ENCODE measurements around the gene SQOR.

SQOR gene

GRCh38 chr15:45589256-45589655 is 45.6 kb upstream of the SQOR start:
- no peak for TF ChIP-seq MAX (IDR thresholded peaks at IDR 0.05)
- no peak for TF ChIP-seq CREB1 (IDR thresholded peaks at IDR 0.05; ENCODE audit: low read depth)
- no peak for TF ChIP-seq RAD21 (IDR thresholded peaks at IDR 0.05; ENCODE audit: low read depth)
- no peak for TF ChIP-seq TAF1 (IDR thresholded peaks at IDR 0.05; ENCODE audit: low read depth)
- no peak for TF ChIP-seq TCF12 (IDR thresholded peaks at IDR 0.05; ENCODE audit: low read depth)
- no peak for TF ChIP-seq YY1 (IDR thresholded peaks at IDR 0.05; ENCODE audit: low read depth)
- TF ChIP-seq EP300 (IDR thresholded peaks at IDR 0.05; ENCODE audit: borderline replicate concordance): no peak
- no peak for TF ChIP-seq TEAD4 (IDR thresholded peaks at IDR 0.05)
- TF ChIP-seq ZBTB7A (IDR thresholded peaks at IDR 0.05; ENCODE audit: low read depth): no peak
- TF ChIP-seq EGR1 (IDR thresholded peaks at IDR 0.05): no peak
- no peak for TF ChIP-seq USF1 (IDR thresholded peaks at IDR 0.05)
- TF ChIP-seq REST (IDR thresholded peaks at IDR 0.05; ENCODE audit: low read depth): no peak

- TF ChIP-seq EGR1 (IDR thresholded peaks at IDR 0.05) (no peak), FOXM1 (IDR thresholded peaks at IDR 0.05; ENCODE audit: borderline replicate concordance, low read depth) (no peak), NFIC (IDR thresholded peaks at IDR 0.05) (no peak), ZBTB7A (IDR thresholded peaks at IDR 0.05; ENCODE audit: low read depth) (no peak), CREB1 (IDR thresholded peaks at IDR 0.05; ENCODE audit: low read depth) (no peak), EP300 (IDR thresholded peaks at IDR 0.05; ENCODE audit: borderline replicate concordance) (no peak), TCF12 (IDR thresholded peaks at IDR 0.05; ENCODE audit: low read depth) (no peak), REST (IDR thresholded peaks at IDR 0.05; ENCODE audit: low read depth) (no peak), TAF1 (IDR thresholded peaks at IDR 0.05; ENCODE audit: low read depth) (no peak), MAX (IDR thresholded peaks at IDR 0.05) (no peak), YY1 (IDR thresholded peaks at IDR 0.05; ENCODE audit: low read depth) (no peak), RAD21 (IDR thresholded peaks at IDR 0.05; ENCODE audit: low read depth) (no peak), USF1 (IDR thresholded peaks at IDR 0.05) (no peak), TEAD4 (IDR thresholded peaks at IDR 0.05) (no peak), CEBPB (IDR thresholded peaks at IDR 0.05) (no peak)
Measured at GRCh38 chr15:45594319-45594718, 40.5 kb upstream of the SQOR start.

GRCh38 chr15:45594835-45595530 is 39.8 kb upstream of the SQOR start:
- TF ChIP-seq CREB1 (IDR thresholded peaks at IDR 0.05; ENCODE audit: low read depth) (no peak), TCF12 (IDR thresholded peaks at IDR 0.05; ENCODE audit: low read depth) (no peak), RAD21 (IDR thresholded peaks at IDR 0.05; ENCODE audit: low read depth) (no peak), REST (IDR thresholded peaks at IDR 0.05; ENCODE audit: low read depth) (no peak), MAX (IDR thresholded peaks at IDR 0.05) (no peak), USF1 (IDR thresholded peaks at IDR 0.05) (no peak), YY1 (IDR thresholded peaks at IDR 0.05; ENCODE audit: low read depth) (no peak), NFIC (IDR thresholded peaks at IDR 0.05) (no peak), EGR1 (IDR thresholded peaks at IDR 0.05) (no peak), TAF1 (IDR thresholded peaks at IDR 0.05; ENCODE audit: low read depth) (no peak), EP300 (IDR thresholded peaks at IDR 0.05; ENCODE audit: borderline replicate concordance) (no peak), CEBPB (IDR thresholded peaks at IDR 0.05) (no peak), FOXM1 (IDR thresholded peaks at IDR 0.05; ENCODE audit: borderline replicate concordance, low read depth) (no peak), ZBTB7A (IDR thresholded peaks at IDR 0.05; ENCODE audit: low read depth) (no peak)

Data from Ishikawa (cell line).